T-helper 2 cell treated with Interferon-gamma antibody and Interleukin-4, amounts not matched to agents 100 ng/mL and 5 ng/mL, for 36 hours (primary cell): ENCODE measurements around the gene FLRT2. TPM values are rescaled to one million over a fixed set of nuclear protein-coding genes. Genes with fewer than 3 reads are reported as not detected.

Source experiments
- intact Hi-C: fragments of 100-400 bp; cut with micrococcal nuclease; formaldehyde crosslinking; loops from one replicate; pipeline ENCODE4 v1.15.1; 2023
- total RNA-seq: library from RNA; stranded (reverse); gene quantifications from 2 replicates; pipeline ENCODE4 v1.2.3, GENCODE V29; 2022

Gene FLRT2
- total RNA-seq, 1 donor from 2014 or later: not detected

DNA sequence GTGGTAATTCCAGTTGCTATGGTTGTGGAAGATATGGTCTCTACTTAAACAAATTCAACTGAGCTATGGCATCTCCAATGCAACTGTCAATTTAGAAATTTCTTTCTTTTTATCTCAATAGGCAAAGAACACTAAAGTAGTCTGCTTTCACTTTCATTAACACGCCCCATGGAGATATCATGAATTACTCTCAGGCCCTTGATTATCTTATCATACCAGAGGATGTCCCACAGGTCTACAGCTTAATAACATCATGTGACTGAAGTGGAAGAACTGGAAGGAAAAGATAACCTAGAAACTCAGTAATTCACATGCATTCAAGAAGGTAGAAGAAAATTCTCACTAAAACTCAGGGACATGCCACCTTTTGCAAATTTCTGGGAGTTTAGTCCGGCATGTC lies 114.3 kb downstream of the FLRT2 start:
- intact Hi-C loops: no loop called here

DNA sequence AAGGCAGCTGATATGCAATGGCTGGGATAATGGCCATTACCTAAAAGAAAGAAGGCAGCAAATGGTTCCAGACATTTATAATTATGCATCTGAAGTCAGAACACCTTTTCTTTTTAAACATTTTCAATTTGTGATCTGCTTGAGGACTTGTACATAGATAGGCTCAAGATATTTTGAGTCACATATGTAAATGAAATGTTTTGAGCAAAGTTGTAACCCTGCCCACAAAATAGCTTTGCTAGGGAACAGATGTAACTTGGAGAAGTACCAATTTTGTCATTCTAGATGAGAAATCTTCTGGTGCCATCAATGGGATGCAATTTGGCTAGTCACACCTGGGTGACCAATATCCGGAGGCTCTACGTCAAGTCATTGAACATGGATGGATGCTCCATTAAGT lies 123.1 kb downstream of the FLRT2 start:
- intact Hi-C loops: no loop called here

DNA sequence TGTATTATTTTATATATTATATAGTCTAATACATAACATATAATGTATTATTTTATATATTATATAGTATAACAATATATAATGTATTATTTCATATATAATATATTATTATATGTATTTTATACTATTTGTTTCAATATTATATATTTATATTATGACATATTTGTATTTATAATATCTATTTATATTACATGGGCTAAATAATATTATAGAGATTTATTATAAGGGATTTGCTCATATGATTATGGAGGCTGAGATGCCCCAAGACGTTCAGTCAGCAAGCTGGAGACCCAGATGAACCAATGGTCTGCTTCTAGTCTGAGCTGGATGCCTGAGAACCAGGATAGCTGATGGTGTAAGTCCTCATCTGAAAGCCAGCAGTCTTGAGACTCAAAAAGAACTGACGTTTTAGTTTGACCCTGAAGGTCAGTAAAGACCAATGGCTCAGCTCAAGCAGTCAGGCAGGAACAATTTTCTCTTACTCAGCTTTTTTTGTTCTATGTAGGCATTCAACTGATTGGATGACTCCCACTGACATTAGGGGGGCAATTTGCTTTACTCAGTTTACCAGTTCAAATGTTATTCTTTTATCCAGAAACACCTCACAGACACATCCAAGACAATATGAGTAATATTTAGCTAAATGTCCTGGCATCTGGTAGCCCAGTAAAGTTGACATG lies 130.4 kb downstream of the FLRT2 start:
- intact Hi-C loops: no loop called here

DNA sequence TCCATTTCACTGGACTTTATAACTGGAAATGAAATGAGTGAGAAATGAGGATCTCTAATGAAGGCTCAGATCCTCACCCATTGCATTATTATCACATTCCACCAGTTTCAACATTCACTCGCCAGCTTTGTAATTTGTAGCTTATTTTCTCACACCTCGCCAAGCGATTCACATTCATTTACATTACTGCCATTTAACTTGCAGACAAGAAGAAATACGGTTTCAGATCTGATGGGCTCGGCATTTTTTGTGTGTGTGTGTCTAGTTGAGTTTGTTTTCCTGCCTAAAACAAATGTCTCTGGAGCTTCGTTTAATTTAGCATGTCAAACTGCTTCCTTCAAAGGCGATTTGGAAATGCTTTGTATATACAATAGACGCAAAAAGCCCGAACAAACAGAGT lies 132.2 kb downstream of the FLRT2 start:
- intact Hi-C loops: no loop called here

DNA sequence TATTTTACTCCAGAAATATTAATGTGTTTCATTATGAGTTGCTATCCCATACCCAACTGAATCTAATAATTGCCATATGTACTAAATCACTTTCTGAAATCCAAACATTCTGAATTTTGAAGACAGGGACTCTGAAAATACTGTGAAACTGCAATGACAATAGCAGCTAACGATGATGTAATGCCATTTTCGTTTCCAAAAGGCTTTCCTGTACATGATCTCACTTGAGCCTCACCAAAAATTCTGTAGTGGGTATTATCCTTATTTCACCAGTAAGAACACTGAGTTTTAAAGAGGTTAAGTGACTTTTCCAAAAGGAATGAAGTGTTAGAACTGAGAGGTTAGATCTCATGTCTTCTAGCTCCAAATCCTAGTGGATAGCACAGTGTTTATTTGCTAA lies 133.3 kb downstream of the FLRT2 start:
- intact Hi-C loops: no loop called here

DNA sequence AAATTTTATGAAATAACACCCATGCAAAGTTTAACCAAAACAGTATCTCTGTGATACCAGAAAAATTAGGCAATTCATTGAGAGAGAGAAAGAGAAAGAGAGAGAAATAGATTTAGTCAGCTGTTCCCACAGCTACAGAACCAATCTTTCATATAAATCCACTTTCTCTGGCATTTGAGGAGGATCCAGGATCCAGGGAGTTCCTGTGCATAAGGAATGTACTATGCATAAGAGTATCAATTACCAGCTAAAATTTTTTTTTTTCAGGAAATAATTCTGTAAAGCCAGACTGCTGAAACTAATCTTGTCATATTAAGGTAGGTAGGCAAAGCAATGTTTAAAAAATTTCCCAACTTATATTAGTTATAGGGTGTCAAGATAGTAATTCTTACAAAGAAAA lies 133.7 kb downstream of the FLRT2 start:
- intact Hi-C loops: no loop called here

DNA sequence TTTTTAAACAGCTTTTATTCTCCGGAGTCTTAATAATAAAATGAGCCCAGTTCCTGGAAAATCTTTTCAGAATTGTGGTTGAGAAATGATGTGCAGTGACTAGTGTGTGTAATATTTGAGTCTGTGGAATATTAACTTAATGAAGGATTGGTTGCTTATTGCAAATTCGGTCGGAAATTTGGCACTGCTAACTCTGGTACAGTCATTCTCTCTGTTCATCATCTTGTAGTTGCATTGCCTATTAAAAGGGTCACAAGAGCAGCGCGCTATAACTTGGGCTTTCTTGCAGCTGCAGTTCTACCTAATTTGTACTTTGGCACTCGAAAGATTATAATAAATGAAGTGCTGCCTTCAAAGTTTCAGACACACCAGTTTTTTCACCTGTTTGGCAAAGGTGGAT lies 146.0 kb downstream of the FLRT2 start:
- intact Hi-C loops: no loop called here

DNA sequence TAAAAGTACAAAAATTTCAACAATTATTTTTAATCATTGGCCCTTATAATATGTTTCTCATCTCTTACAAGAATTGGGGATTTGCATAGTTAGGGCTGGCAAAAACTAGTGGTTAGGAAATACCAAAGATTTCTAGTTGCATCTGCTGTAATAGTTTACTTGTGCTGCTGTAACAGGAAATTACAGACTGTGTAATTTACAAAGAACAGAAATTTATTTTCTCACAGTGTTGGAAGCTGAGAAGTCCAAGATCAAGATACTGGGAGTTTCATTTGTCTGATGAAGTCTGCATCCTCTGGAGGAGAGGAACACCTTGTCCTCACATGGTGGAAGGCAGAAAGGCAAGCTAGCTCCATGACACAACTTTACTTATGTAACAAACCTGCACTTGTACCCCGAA lies 157.0 kb downstream of the FLRT2 start:
- intact Hi-C loops: no loop called here

DNA sequence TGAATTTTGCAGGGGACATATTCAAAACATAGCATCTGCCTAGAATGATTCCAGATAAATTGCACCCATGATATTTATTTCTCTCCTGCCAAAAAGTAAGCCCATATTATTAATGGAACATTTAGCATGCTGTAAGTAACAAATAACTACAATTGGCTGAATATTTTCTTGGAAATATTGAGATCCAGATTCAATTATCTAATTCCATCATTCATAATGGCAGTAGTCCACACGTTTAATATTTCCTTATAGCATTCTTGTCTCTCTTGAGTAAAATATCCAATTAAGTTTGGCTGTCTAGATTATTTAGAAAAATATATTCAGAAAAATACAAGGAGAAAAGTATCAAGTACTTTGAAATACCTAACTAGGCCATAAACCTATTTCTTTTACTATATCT lies 157.5 kb downstream of the FLRT2 start:
- intact Hi-C loops: no loop called here

DNA sequence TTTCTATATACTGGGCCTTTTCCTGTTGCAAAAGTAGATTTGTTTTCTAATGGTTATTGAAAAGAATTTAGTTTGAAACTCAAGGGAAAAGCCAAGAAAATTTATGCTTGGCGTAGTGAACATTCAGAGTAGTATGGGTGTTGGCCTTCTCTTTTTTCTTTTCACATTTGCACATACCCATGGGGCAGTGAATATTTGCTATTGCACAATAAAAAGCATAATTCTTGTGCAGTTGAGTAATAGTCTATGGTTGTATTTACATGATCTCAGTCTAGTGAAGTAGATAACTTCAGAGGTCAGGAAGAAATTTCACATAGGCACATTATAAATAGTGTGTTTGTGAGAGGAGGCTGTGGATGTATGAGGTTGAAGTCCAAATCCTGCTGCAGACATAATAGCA lies 158.1 kb downstream of the FLRT2 start:
- intact Hi-C loops: no loop called here

DNA sequence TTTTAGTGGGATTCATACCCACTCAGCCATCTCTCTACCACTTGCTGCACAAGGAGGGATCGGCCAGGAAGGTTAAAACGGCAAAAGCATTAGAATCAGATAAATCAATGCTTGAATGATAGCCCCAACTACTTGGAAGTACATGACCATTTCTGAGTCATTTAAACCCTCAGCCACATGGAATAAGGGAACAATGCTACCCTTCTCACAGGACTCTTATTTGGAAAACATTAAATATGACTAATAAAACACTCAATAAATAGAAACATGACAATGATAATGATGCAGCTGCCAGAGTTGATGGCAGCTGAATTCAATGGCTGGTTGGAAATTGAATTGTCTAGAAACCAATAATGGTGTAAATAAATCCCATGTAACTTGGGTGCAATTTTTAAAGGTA lies 165.4 kb downstream of the FLRT2 start:
- intact Hi-C loops: no loop called here

DNA sequence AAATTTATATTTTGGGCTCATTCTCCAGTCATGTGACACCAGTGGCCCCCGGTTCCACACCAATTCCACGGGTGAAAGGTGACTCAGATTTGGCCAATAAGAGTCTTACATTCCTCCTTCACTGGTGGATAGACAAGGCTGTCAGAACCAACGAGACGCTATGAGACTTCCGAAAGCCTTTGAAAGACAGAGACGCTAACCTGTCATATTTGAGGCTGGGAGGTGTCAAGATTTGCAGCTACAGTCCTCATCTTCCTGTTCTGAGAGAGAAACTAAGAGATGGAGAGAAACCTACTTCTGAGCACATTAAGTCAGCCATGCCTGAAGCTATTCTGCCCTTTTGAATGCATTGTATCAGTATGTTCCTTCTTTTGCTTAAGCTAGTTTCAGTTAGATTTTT lies 171.2 kb downstream of the FLRT2 start:
- intact Hi-C loops: no loop called here

DNA sequence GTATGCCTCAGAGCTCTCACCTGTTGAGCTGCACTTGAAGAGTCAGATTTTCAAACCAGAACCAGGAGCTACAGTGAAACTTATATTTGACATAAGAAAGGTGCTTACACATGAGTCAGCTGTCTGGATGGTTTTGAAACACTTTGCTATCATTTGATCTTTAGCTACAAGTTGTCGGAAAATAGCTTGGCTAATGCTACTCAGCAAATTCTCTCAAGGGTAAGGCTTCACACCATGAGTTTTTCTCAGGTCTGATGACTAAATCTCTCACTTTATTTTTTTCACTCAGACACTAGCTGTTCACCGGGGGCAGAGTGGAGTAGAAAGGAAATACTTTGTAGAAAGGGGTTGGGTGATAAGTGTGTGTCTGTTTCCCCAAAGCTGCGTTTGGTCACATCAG lies 171.8 kb downstream of the FLRT2 start:
- intact Hi-C loops: no loop called here

DNA sequence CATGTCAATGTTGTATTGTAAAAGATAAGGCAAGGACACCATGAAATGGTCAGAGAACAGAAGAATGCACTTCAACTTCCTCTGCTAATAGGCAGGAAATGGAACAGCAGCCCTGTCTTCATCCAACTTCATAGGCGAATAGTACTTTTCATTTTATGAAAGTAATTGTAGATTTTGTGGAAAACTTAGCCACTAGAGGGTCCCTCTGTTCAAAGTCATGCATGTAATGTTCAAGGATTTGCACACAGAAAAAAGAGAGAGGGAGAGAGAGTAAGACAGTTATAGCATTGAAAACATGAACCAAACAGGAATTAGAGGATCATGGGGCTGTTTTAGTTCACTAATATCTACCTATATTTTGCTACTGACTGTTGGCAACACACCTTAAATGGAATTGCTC lies 172.2 kb downstream of the FLRT2 start:
- intact Hi-C loops: no loop called here

DNA sequence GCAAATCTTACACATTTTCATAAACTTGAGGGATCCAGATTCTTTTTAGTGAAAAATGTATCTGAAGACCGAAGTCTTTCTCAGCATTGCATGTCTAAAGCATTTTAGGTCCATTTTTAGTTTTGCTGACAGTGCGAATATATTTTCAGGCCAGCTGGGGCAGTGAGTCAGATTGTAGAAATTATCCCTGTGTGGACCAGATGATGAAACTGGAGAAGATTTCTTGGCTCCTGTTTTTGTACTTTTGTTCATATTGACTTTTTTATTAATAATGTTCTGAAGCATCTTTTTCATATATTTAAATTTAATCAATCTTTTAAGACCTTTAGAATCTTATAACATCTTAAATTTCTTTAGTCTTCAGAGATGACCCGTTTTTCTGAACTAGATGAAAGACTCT lies 173.1 kb downstream of the FLRT2 start:
- intact Hi-C loops: no loop called here
